HL-60 (cell line): ENCODE results near the gene GLDN.

ENCODE experiments used
- CTCF ChIP-seq: IDR thresholded peaks from one replicate; pipeline ENCODE4 v1.5.1; 2011; ENCODE audit warnings: low read length, control low read depth, inconsistent platforms; ENCODE audit not compliant: insufficient read depth
- GABPA ChIP-seq: IDR thresholded peaks from 2 replicates; pipeline ENCODE4 v1.6.1; 2012; ENCODE audit warnings: low read depth
- POLR2AphosphoS5 ChIP-seq: IDR thresholded peaks from 2 replicates; pipeline ENCODE4 v1.6.1; 2012; ENCODE audit warnings: low read depth
- REST ChIP-seq: IDR thresholded peaks from 2 replicates; pipeline ENCODE4 v1.6.1; 2012; ENCODE audit warnings: low read depth; ENCODE audit not compliant: insufficient replicate concordance
- SPI1 ChIP-seq: IDR thresholded peaks from 2 replicates; pipeline ENCODE4 v1.6.1; 2012; ENCODE audit warnings: low read depth, mild to moderate bottlenecking, borderline replicate concordance

GRCh38 chr15:51313644-51314280 is 27.7 kb upstream of the GLDN start:
- no peak for TF ChIP-seq POLR2AphosphoS5
- no peak for TF ChIP-seq CTCF
- no peak for TF ChIP-seq REST
- TF ChIP-seq GABPA, result no peak
- TF ChIP-seq SPI1, result no peak
